Glutamatergic neuron (in vitro differentiated cells): ENCODE data around the gene NCAPH2. TPM values are rescaled to one million over a fixed set of nuclear protein-coding genes. Genes with fewer than 3 reads are reported as not detected.
A peak's percentile ranks its signal among the peaks of the same experiment; 100 is the strongest.

ENCODE experiments used
- DNase-seq: peaks from one replicate; pipeline ENCODE4 v3.0.0; 2022
- H3K27ac Mint-ChIP-seq: one replicate; pipeline ENCODE4 v1.8.0; 2020; ENCODE audit warnings: mild to moderate bottlenecking, mixed read lengths, inconsistent platforms; ENCODE audit not compliant: unreplicated experiment
- H3K27me3 Mint-ChIP-seq: one replicate; pipeline ENCODE4 v1.8.0; 2020; ENCODE audit warnings: mild to moderate bottlenecking, moderate library complexity, mixed read lengths, inconsistent platforms; ENCODE audit not compliant: unreplicated experiment
- H3K36me3 Mint-ChIP-seq: one replicate; pipeline ENCODE4 v1.8.0; 2020; ENCODE audit warnings: mild to moderate bottlenecking, mixed read lengths, inconsistent platforms; ENCODE audit not compliant: unreplicated experiment
- H3K4me1 Mint-ChIP-seq: one replicate; pipeline ENCODE4 v1.8.0; 2020; ENCODE audit warnings: mild to moderate bottlenecking, low read depth, mixed read lengths, inconsistent platforms; ENCODE audit not compliant: unreplicated experiment
- H3K4me3 Mint-ChIP-seq: one replicate; pipeline ENCODE4 v1.8.0; 2020; ENCODE audit warnings: mild to moderate bottlenecking, mixed read lengths, inconsistent platforms; ENCODE audit not compliant: unreplicated experiment
- H3K9me3 Mint-ChIP-seq: one replicate; pipeline ENCODE4 v1.8.0; 2020; ENCODE audit warnings: mild to moderate bottlenecking, moderate library complexity, mixed read lengths, inconsistent platforms; ENCODE audit not compliant: unreplicated experiment
- CTCF ChIP-seq: fragments of 200-600 bp; sonication (generic); IDR thresholded peaks from one replicate; pipeline ENCODE4 v1.5.0; 2021; ENCODE audit not compliant: partially characterized antibody, unreplicated experiment
- total RNA-seq: library from RNA; stranded (reverse); fragmentation: NEBNext Ultra II Directional; extraction: Animal tissue kit (Norgen Biotek cat#: 25700); gene quantifications from one replicate; pipeline ENCODE4 v1.2.1, GENCODE V29; 2021; ENCODE audit not compliant: unreplicated experiment

Gene NCAPH2
- total RNA-seq, 1 donor from 2014 or later = 52.9 TPM

DNA sequence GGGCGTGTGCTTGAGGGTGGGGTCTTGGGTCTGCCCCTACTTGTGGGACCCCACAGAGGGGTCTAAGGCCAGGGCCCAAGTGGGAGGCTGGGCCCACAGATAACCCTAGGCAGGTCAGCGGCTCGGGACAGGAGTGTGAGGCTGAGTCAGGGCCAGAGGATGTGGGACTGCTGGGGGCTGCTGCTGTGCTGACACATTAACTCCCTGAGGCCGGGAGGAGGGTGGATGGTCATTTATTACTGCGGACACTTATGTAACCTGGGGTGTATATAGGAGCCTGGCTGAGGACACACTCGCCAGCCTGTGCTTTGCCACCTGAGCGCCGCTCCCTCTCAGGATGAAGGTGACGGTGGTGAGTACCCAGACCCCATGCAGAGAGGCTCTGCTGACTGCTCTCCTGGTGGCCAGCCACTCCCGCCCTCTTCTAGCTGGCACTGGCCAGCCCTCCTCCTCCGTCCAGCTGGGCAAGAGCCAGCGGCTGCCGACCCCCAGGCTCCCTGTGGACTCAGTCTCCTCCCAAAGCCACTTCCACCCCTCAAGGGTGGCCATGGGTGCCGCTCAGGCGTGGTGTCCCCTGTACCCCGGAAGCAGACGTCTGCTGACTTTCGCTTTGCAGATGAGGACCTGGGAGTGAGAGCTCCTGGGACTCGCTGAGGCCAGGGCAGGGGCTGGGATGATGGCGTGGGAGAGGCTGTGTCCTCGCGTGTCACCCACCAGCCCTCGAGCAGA, 21.3 kb upstream of the NCAPH2 start, which contains the start of gene MIOX:
Gene MIOX, plus strand, starts transcription at position 299 of the 729 bp plus-strand sequence. Its CDS starts 39 bp downstream, at position 338.
- no peak within 1 kb of the TSS for H3K27ac Mint-ChIP-seq
- H3K36me3 Mint-ChIP-seq = no peaks in the 10 kb centered on the region
- H3K4me1 Mint-ChIP-seq = peaks cover 5% of the 10 kb centered on the region
- no peak within 1 kb of the TSS for H3K4me3 Mint-ChIP-seq
- peaks cover 3% of the 10 kb centered on the region for H3K9me3 Mint-ChIP-seq
- H3K27me3 Mint-ChIP-seq = peaks cover 8% of the 10 kb centered on the region
- no peak for TF ChIP-seq CTCF
- DNase-seq = peak; percentile 24

DNA sequence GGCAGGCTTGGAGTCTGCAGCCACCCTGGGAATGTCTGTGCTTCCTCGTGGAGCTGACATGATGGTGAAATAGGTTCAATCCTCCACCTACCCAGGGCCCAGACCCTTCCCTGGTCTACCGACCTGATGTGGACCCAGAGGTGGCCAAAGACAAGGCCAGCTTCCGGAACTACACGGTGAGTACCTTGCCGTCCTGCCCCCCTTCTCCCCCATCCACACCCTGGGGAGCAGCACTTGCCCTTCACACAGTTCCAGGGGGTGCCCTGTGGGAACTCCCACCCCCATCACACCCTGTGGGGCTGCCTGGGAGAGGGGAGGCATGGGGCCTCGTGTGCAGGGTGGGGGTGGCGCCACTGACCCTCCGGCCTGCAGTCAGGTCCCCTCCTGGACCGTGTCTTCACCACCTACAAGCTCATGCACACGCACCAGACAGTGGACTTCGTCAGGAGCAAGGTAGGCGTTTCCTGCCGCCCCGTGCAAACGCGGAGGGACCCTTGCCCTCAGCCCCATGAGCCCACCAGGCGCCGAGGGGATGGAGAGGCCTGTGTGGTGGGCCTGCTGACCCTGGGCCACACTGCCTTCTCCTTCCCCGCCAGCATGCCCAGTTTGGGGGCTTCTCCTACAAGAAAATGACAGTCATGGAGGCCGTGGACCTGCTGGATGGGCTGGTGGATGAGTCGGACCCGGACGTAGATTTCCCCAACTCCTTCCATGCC, 20.6 kb upstream of the NCAPH2 start:
- H3K4me1 Mint-ChIP-seq = peaks cover 5% of the 10 kb centered on the region
- no peaks in the 10 kb centered on the region for H3K36me3 Mint-ChIP-seq
- H3K4me3 Mint-ChIP-seq = no peak overlapping the region
- H3K9me3 Mint-ChIP-seq = peaks cover 3% of the 10 kb centered on the region
- no peak for TF ChIP-seq CTCF
- H3K27me3 Mint-ChIP-seq = peaks cover 8% of the 10 kb centered on the region
- no peak overlapping the region for H3K27ac Mint-ChIP-seq
- peak; percentile 10 for DNase-seq

DNA sequence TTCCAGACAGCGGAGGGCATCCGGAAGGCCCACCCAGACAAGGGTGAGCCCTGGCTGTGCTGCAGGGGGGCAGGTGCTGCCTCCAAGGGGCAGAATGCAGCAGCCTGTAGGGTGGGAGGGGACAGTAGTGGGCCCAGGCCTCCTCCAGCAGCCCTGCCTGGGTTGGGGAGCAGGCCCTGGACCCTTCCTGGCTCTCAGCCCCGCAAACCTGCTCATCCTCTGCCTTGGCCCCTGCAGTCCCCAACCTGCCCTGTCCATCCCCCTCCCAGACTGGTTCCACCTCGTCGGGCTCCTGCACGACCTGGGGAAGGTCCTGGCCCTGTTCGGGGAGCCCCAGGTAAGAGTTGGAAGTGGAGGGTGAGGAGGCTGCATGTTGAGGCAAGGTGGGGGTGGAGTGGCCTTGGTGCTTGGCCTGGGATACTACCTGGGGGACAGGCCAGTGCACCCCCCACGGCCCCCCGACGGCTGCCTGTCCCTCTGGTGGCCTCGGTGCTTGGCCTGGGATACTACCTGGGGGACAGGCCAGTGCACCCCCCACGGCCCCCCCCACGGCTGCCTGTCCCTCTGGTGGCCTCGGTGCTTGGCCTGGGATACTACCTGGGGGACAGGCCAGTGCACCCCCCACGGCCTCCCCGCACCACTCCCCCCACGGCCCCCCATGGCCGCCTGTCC, 19.9 kb upstream of the NCAPH2 start:
- no peak overlapping the region for H3K4me3 Mint-ChIP-seq
- peaks cover 5% of the 10 kb centered on the region for H3K4me1 Mint-ChIP-seq
- H3K36me3 Mint-ChIP-seq = no peaks in the 10 kb centered on the region
- DNase-seq = peak; percentile 11
- H3K9me3 Mint-ChIP-seq = peaks cover 3% of the 10 kb centered on the region
- H3K27ac Mint-ChIP-seq = no peak overlapping the region
- H3K27me3 Mint-ChIP-seq = peaks cover 8% of the 10 kb centered on the region
- TF ChIP-seq CTCF = no peak

- Mint-ChIP-seq H3K36me3 (no peaks in the 10 kb centered on the region), H3K9me3 (peaks cover 2% of the 10 kb centered on the region), H3K27ac (no peak overlapping the region), H3K4me1 (peaks cover 5% of the 10 kb centered on the region), H3K4me3 (no peak overlapping the region), H3K27me3 (peaks cover 8% of the 10 kb centered on the region)
- peak; percentile 11 for DNase-seq
- no peak for TF ChIP-seq CTCF
These were observed 19.1 kb upstream of the NCAPH2 start for GRCh38 chr22:50488886-50489285.
